HL-60 (cell line): ENCODE results near the gene RHBDD2.

Experiments
- DNase-seq, 2 experiments: peaks; one replicate each; pipeline ENCODE4 v3.0.0-alpha.2; 2010 to 2020; ENCODE audit warnings: low read depth in 1 of 2, low spot score in 1 of 2
- H3K27ac ChIP-seq: fragments of 250-450 bp; sonication (Bioruptor Pico); replicated peaks from 2 replicates; pipeline ENCODE4 v1.5.1; 2020; ENCODE audit warnings: mild to moderate bottlenecking, moderate library complexity
- H3K27me3 ChIP-seq: fragments of 250-450 bp; sonication (Bioruptor Pico); 2 replicates; pipeline ENCODE4 v1.5.1; 2021; ENCODE audit warnings: mild to moderate bottlenecking, moderate library complexity; ENCODE audit not compliant: insufficient read depth, poor library complexity, severe bottlenecking
- H3K4me3 ChIP-seq: replicated peaks from 2 replicates; pipeline ENCODE4 v1.5.1; 2011; ENCODE audit warnings: mild to moderate bottlenecking, control low read depth, low read length; ENCODE audit not compliant: insufficient read depth
- CTCF ChIP-seq: IDR thresholded peaks from one replicate; pipeline ENCODE4 v1.5.1; 2011; ENCODE audit warnings: low read length, control low read depth, inconsistent platforms; ENCODE audit not compliant: insufficient read depth
- GABPA ChIP-seq: IDR thresholded peaks from 2 replicates; pipeline ENCODE4 v1.6.1; 2012; ENCODE audit warnings: low read depth
- POLR2AphosphoS5 ChIP-seq: IDR thresholded peaks from 2 replicates; pipeline ENCODE4 v1.6.1; 2012; ENCODE audit warnings: low read depth
- REST ChIP-seq: IDR thresholded peaks from 2 replicates; pipeline ENCODE4 v1.6.1; 2012; ENCODE audit warnings: low read depth; ENCODE audit not compliant: insufficient replicate concordance
- SPI1 ChIP-seq: IDR thresholded peaks from 2 replicates; pipeline ENCODE4 v1.6.1; 2012; ENCODE audit warnings: low read depth, mild to moderate bottlenecking, borderline replicate concordance

Gene RHBDD2

GRCh38 chr7:75885036-75885435 is 6.2 kb downstream of the RHBDD2 start:
- no peak for DNase-seq
- TF ChIP-seq SPI1 = no peak
- Histone ChIP-seq H3K27ac (no peak overlapping the region), H3K4me3 (no peak overlapping the region), H3K27me3 (no peaks in the 10 kb centered on the region)

- Histone ChIP-seq H3K27me3 (no peaks in the 10 kb centered on the region), H3K27ac (no peak overlapping the region), H3K4me3 (no peak overlapping the region)
- no peak for DNase-seq
- TF ChIP-seq POLR2AphosphoS5 (no peak), SPI1 (no peak), REST (no peak), GABPA (no peak), CTCF (no peak)
Measured at GRCh38 chr7:75887669-75888369, 9.0 kb downstream of the RHBDD2 start.

GRCh38 chr7:75888464-75889222 is 9.8 kb downstream of the RHBDD2 start:
- Histone ChIP-seq H3K27me3 (no peaks in the 10 kb centered on the region), H3K4me3 (no peak overlapping the region), H3K27ac (no peak overlapping the region)
- no peak for DNase-seq
- TF ChIP-seq GABPA (no peak), SPI1 (no peak), CTCF (no peak), REST (no peak), POLR2AphosphoS5 (no peak)

GRCh38 chr7:75889223-75889825 is 10.5 kb downstream of the RHBDD2 start:
- TF ChIP-seq GABPA (no peak), SPI1 (no peak), POLR2AphosphoS5 (no peak)
- no peak overlapping the region for H3K27ac ChIP-seq

More at GRCh38 chr7:75889223-75889825, 10.5 kb downstream of the RHBDD2 start:
- H3K4me3 ChIP-seq = no peak overlapping the region
- DNase-seq = no peak
- no peaks in the 10 kb centered on the region for H3K27me3 ChIP-seq
